HG03558 (cell line): ENCODE data around the gene OR4C11.

Experiments used
- ATAC-seq: cut with Tn5 transposase; IDR thresholded peaks from one replicate; pipeline ENCODE4 v1.9.1; 2021; ENCODE audit warnings: moderate number of reproducible peaks; ENCODE audit not compliant: unreplicated experiment; ENCODE audit errors: extremely low read depth

Gene OR4C11

GRCh38 chr11:55607545-55607944, at the start of gene OR4C11:
Gene OR4C11 (minus strand): TSS chr11:55607645. CDS start chr11:55604373, 3,272 bp downstream.
- no peak for ATAC-seq

GRCh38 chr11:55655096-55655495, 47.7 kb upstream of the OR4C11 start:
- no peak for ATAC-seq

GRCh38 chr11:55652560-55652959, 45.1 kb upstream of the OR4C11 start:
- no peak for ATAC-seq

- no peak for ATAC-seq
These were observed 40.6 kb upstream of the OR4C11 start, which contains the start of gene OR4S2 for GRCh38 chr11:55648027-55648426. Gene OR4S2 (plus strand): TSS chr11:55648327. CDS start chr11:55650904, 2,577 bp downstream.

GRCh38 chr11:55634813-55635212, 27.4 kb upstream of the OR4C11 start, which contains the start of gene OR4P4:
Gene OR4P4 (plus strand): TSS chr11:55635113.
- no peak for ATAC-seq

- ATAC-seq, result no peak
These were observed 17.1 kb upstream of the OR4C11 start for GRCh38 chr11:55624531-55624930.

- ATAC-seq, result no peak
These were observed 34.9 kb downstream of the OR4C11 start for GRCh38 chr11:55572548-55572947.

- no peak for ATAC-seq
These were observed 35.6 kb downstream of the OR4C11 start, which contains the start of gene OR4C16 for GRCh38 chr11:55571828-55572227. Gene OR4C16 (plus strand): TSS chr11:55572128. CDS start chr11:55572128, 0 bp downstream.

GRCh38 chr11:55554169-55554568, 53.3 kb downstream of the OR4C11 start, which contains the start of gene OR4C15:
Gene OR4C15 (plus strand): TSS chr11:55554469. CDS start chr11:55554469, 0 bp downstream.
- ATAC-seq, result no peak
